Activated CD4-positive, alpha-beta T cell treated with anti-CD3 and anti-CD28 coated beads, Interleukin-2, amount 50 U/mL, for 48 hours (primary cell): ENCODE measurements around the gene SDC4.

Experiments used
- DNase-seq, 2 experiments: peaks; one replicate each; pipeline ENCODE4 v3.0.0-alpha.2; 2020

Gene SDC4

GRCh38 chr20:45293041-45294002 is 54.9 kb downstream of the SDC4 start:
- peak; percentile 92 to 93 for DNase-seq

DNA sequence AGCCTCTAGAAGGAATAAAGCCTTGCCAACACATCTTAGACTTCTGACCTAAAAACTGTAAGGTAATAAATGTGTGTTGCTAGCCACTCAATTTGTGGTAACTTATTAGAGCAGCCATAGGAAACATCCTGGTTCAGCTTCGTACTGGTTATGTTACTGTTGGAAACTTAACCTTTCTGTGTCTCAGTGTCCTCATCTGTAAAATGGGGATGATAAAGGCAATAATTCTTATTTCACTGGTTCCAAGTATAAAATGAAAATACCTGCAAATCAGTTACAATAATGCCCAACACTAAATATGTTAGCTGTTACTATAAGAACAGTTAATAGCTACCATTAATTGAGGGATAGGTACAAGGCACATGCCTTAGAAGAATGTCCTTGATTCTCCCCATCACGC is 55.9 kb downstream of the SDC4 start:
- no peak for DNase-seq

DNA sequence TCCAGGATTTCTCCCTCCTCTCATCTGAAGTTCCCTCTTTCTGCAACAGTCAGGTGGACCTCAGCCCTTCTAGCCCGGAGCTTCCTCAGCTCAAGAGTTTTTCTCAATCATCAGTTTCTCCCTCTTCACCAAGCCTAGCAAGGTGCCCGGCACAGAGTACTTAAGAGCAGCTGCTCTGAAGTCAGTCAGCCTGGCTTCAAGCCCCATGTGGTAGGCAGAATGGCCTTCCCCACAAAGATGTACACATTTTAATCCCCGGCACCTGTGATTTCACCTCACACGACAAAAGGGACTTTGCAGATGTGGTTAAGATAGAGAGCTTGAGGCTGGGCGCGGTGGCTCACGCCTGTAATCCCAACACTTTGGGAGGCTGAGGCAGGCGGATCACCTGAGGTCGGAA is 56.7 kb downstream of the SDC4 start:
- DNase-seq = no peak

DNA sequence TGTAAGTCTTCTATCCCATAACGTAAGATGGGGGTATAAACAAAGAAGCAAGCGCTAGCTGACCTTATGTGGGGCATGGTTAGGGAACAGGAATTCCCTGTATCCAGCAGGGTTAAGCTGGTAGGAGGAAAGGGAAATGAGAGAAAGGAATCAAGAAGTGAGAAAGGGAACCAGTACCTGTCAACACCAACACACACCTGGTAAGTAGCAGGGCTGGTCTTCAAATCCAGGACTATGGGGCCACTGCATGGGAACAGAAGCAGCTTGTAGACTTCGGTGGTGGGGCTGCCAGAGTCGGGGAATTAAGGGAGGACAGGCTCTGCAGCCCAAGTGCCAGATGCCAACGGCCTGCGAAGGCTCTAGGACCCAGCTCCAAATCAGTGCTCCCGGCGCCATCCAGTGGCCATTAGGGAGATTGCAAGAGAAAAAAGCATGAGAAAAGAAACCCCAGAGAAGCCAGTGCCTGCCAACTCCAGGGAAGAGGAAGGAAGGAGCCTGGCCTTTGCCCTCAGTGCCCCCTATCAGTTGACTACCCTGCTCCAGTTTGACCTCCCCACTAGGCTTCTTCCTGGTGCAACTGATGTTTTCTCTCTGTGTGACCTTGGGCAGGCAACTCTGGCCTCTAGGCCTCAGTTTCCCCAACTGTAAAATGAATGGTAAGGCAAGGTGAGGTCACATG is 57.4 kb downstream of the SDC4 start:
- peak; percentile 79 to 82 for DNase-seq

DNA sequence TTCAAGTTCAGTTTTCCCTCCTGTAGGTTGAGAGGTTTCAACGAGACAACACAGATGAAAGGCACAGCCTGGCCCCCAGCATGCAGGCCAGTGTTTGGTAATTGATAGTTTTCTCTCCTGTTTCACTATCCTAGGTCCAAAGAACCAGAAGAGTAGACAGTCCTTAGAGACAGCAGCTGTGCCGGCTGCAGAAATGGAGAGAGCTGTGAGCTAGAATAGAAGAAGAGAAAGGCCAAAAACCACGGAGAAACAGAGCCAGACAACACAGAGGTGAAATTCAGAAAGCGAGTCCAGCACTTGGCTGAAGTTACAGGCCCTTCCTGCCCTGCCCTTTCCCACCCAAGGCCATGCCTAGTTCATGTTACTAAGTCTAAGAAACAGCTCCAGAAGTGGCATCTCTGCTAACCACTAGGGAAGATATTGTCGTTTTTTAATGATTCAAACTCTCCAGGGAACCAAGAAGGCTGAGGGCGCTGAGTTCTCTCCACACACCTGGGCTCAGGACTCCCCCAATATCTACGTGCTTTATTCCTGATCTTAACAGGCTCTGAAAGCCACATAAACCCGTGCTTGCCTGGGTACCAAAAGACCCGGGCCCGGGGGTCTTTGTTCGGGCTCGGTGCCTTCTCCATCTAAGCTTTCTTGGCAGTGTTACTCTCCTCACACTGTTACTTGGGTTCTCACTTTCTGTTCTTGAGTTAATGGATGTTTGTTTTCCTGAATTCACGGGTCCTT is 58.1 kb downstream of the SDC4 start:
- DNase-seq = no peak

- no peak for DNase-seq
These were observed 59.4 kb downstream of the SDC4 start for GRCh38 chr20:45288860-45289259.

DNA sequence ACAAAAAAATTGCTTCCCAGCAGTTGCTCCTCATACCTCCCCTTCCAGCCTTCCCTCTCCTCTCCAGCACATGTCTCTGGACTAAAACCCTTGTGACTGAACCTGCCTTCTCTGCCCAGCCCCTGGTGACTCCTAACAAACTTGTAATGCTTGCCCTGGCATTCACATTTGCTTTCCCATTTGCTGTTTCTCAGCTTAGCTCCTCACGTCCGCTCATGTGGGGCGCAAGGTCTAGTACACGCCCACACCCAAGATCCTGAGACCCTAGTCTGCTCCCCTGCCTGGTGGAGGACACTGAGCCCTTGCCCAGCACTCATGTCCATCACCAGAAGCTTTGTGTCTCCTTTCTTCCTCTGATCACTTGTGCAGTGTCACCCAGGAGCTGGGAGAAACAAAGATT is 59.8 kb downstream of the SDC4 start:
- DNase-seq = no peak

GRCh38 chr20:45283551-45284057 is 64.6 kb downstream of the SDC4 start:
- no peak for DNase-seq

DNA sequence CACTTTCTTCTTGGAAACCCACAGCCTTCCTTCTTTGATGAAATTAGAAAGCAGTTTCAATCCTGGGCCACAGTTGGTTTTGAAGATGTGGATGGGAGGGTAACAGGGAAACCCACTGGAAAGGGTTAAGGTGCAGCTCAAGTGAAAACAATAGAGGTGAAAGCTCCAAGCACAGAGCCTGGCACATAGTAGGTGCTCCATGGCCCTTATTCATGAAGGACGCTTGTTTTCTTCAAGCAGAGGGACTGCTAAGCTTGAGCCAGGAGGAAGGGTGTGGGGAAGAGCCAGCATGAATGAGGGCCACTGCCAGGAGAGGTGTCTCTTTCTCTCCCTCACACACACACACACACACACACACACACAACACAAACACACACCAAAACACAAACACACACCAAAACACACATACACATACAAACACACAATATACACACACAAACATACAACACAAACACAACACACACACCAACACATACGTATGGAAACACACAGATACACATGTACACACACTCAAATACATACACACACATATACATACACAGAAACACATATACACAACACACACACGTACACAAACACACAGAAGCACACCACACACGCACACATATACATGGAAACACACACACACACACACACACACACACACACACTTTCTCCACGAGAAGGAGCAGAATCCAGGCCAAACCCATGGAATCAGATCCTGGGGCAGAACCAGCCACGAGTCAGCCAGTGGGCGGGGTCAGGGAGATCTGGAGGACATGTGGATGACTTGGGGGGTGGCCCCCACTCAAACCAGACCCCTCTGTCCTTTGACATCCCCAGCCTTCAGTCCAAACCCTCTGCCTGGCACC is 65.3 kb downstream of the SDC4 start:
- no peak for DNase-seq

DNA sequence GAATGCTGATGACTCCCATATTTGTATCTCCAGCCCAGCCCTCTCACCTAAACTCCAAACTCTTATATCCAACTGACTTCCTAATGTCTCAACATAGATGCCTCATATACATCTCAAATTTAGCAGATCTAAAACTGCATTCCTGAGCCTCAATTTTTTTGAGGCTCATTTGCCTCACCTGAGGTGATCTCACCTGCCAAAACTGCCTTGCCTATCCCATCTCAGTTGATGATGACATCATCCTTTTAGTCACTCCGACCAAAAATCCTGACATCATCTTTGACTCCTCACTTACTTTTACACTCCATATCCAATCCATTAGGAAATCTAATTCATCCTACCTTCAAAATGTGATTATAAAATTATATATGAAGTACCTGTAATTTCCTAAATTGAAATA is 68.2 kb downstream of the SDC4 start:
- DNase-seq = no peak

GRCh38 chr20:45275338-45275737 is 72.9 kb downstream of the SDC4 start:
- DNase-seq = no peak
